Activated CD8-positive, alpha-beta memory T cell treated with anti-CD3 and anti-CD28 coated beads, Interleukin-2, amount 10 ng/mL, durations not matched to agents 7 days and 5 days (primary cell): Measurements from ENCODE around the gene GK. TPM values are rescaled to one million over a fixed set of nuclear protein-coding genes. Genes with fewer than 3 reads are reported as not detected.
"Not testable (repeated sequence)": the region's sequence is repeated elsewhere in the genome, so short reads cannot be mapped to it uniquely, and the experiment has no call there.

ENCODE experiments used
- ATAC-seq: fragments of 150-1000 bp; cut with Tn5 transposase; one replicate; pipeline ENCODE4 v1.10.0; 2021; ENCODE audit warnings: moderate library complexity
- CTCF ChIA-PET: fragments of 350-600 bp; sonication (Branson Sonifier 250); formaldehyde crosslinking; loops from one replicate; lab custom pipeline; 2021; ENCODE audit warnings: antibody characterized with exemption; lab: Charles Lee
- DNase-seq: peaks from one replicate; pipeline ENCODE4 v3.0.0-alpha.2; 2020
- H3K27ac Mint-ChIP-seq: one replicate; pipeline ENCODE4 v1.8.0; 2021; ENCODE audit warnings: mild to moderate bottlenecking, mixed read lengths
- H3K27me3 Mint-ChIP-seq: one replicate; pipeline ENCODE4 v1.8.0; 2021; ENCODE audit warnings: mixed read lengths
- H3K36me3 Mint-ChIP-seq: one replicate; pipeline ENCODE4 v1.8.0; 2021; ENCODE audit warnings: mild to moderate bottlenecking, mixed read lengths
- H3K4me1 Mint-ChIP-seq: one replicate; pipeline ENCODE4 v1.8.0; 2021; ENCODE audit warnings: mixed read lengths
- H3K4me3 Mint-ChIP-seq: one replicate; pipeline ENCODE4 v1.8.0; 2021; ENCODE audit warnings: mild to moderate bottlenecking, moderate library complexity, mixed read lengths
- H3K9me3 Mint-ChIP-seq: one replicate; pipeline ENCODE4 v1.8.0; 2022; ENCODE audit warnings: low read depth, mixed read lengths
- total RNA-seq, 2 experiments: library from RNA; stranded (reverse); gene quantifications; one replicate each; pipeline ENCODE4 v1.2.3, GENCODE V29; 2021

The GK gene
- total RNA-seq, result 10 to 100 TPM; 19.6 to 30.3 TPM

DNA sequence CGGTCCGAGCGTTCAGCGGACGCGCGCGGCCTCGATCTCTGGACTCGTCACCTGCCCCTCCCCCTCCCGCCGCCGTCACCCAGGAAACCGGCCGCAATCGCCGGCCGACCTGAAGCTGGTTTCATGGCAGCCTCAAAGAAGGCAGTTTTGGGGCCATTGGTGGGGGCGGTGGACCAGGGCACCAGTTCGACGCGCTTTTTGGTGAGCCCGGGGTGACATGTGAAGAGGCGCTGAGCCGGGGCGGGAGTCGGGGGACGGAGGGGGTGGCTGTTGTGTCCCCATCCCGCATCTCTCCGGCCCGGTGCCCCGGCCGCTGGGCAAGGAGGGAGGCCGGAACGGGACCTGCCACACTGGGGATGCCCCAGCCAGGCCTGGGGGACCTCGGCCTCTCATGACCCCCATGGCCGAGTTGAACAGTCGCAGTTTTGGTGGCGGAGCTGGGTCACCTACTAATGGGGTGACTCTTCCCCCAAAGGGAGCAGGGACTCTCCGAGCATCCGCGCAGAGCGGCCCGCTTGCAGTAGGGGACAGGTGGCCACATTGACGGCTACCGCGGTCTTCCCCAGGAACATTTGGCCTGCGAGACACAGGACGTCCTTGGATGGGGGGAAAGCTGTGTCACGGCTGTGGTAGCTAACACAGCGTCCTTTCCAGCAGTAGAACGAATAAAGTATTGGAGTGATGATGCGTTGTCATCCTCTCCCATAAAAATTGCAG is at the start of gene GK:
TSS of gene GK (plus strand) at position 9 of the 717 bp plus-strand sequence. CDS start at position 124, 115 bp downstream.
- DNase-seq (peak; percentile 47), ATAC-seq (peak; percentile 6)
- no peaks in the 10 kb centered on the region for H3K9me3 Mint-ChIP-seq
- no peaks in the 10 kb centered on the region for H3K27me3 Mint-ChIP-seq
- peak within 1 kb of the TSS; percentile 93 for H3K27ac Mint-ChIP-seq
- H3K4me3 Mint-ChIP-seq, result peak within 1 kb of the TSS; percentile 83
- CTCF ChIA-PET, result no interaction called here
- H3K4me1 Mint-ChIP-seq, result peaks cover 54% of the 10 kb centered on the region
- H3K36me3 Mint-ChIP-seq, result peaks cover 6% of the 10 kb centered on the region

DNA sequence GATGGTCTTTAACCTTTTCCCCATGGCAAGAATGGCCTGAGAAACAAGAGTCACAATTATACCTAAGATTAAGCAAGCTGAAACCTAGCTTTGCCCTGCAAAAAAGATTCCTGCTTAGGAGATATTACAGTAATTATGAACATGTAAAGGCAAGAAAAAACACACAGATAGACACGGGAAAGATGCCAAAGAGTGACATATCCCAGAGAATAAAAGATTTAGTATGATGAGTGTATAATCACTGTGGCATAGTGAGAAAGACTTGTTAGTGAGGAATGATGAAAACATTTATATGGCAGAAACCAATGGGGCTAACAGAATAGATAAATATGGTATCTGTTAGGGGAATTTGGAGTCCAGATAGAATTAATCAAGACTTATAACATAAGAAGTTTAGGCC is 46.1 kb upstream of the GK start:
- Mint-ChIP-seq H3K4me1 (no peaks in the 10 kb centered on the region), H3K27ac (no peak overlapping the region), H3K36me3 (no peaks in the 10 kb centered on the region), H3K4me3 (no peak overlapping the region), H3K27me3 (no peaks in the 10 kb centered on the region), H3K9me3 (no peaks in the 10 kb centered on the region)
- no peak for DNase-seq
- ATAC-seq, result no peak
- CTCF ChIA-PET, result interaction anchor here (1.3 kb wide), 1 partner anchor 128 kb away, joined by 3 read pairs; no protein-coding TSS in a partner anchor

DNA sequence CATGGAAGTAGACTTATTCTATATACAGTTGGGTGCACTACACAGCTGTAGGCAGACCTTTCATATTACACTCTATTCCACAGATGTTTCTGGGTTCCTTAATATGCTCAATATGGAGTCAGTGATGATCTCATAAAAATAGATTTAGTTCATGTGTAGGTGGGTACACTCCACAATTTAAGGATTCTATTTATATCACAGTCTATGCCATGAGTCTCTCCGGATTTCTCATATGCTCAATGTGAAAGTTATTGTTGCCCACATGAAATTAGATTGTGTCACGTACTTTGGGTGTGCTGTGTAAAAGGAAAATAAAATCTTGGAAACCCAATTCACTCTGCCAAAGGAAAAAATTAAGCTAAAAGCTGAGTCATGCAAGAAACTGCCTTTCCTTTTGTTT is 43.2 kb upstream of the GK start:
- DNase-seq (no peak), ATAC-seq (no peak)
- Mint-ChIP-seq H3K27ac (no peak overlapping the region), H3K27me3 (no peaks in the 10 kb centered on the region), H3K36me3 (no peaks in the 10 kb centered on the region), H3K4me1 (no peaks in the 10 kb centered on the region), H3K9me3 (no peaks in the 10 kb centered on the region), H3K4me3 (no peak overlapping the region)
- CTCF ChIA-PET, result no interaction called here

DNA sequence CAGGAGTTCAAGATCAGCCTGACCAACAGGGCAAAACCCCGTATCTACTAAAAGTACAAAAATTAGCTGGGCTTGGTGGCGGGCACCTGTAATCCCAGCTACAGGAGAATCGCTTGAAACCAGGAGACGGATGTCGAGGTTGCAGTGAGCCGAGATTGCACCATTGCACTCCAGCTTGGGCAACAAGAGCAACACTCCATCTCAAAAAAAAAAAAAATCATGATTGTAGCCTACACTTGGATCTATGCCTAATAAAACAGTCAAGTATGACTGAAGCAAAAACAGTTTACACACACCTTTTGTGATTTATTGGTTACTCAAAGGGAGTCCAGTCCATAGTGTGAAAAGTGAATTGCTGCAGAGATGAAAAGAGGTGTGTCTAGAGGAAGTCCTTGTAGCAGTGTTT is 41.0 kb upstream of the GK start:
- no peaks in the 10 kb centered on the region for H3K36me3 Mint-ChIP-seq
- ATAC-seq (no peak), DNase-seq (no peak)
- CTCF ChIA-PET, result no interaction called here
- no peak overlapping the region for H3K27ac Mint-ChIP-seq
- no peaks in the 10 kb centered on the region for H3K27me3 Mint-ChIP-seq
- H3K4me1 Mint-ChIP-seq, result no peaks in the 10 kb centered on the region
- H3K9me3 Mint-ChIP-seq, result no peaks in the 10 kb centered on the region
- H3K4me3 Mint-ChIP-seq, result no peak overlapping the region

DNA sequence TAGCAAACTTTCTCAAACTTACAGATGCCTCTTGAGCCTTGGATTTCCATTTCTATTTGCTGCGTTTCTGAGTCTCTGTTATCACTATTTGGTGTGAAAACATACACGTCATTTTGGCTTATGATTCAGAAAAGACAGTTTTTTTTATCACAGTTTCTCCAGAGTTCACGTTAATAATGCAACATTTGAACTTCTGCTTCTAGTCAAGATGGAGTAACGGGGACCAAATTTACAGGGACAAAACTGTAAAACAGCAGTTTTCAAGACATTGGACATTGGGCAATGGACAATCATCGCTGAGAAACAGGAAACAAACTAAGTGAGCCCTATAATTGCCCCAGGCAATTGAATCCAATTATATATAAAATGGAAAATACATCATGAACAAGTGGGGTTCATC is 39.5 kb upstream of the GK start:
- CTCF ChIA-PET, result no interaction called here
- H3K36me3 Mint-ChIP-seq, result no peaks in the 10 kb centered on the region
- no peak overlapping the region for H3K27ac Mint-ChIP-seq
- no peak for DNase-seq
- H3K4me1 Mint-ChIP-seq, result no peaks in the 10 kb centered on the region
- H3K9me3 Mint-ChIP-seq, result no peaks in the 10 kb centered on the region
- ATAC-seq, result no peak
- no peak overlapping the region for H3K4me3 Mint-ChIP-seq
- no peaks in the 10 kb centered on the region for H3K27me3 Mint-ChIP-seq

DNA sequence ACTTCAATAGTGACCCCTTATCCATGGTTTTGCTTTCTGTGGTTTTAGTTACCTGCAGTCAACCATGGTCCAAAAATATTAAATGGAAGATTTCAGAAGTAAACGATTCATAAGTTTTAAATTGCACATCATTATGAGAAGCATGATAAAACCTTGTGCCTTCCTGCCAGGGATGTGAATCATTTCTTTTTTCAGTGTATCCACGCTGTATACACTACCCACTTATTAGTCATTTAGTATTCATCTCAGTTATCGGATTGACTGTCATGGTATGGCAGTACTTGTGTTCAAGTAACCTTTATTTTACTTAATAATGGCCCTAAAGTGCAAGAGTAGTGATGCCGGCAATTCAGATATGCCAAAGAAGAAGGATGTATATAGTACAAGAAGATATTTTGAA is 38.0 kb upstream of the GK start:
- Mint-ChIP-seq H3K27me3 (no peaks in the 10 kb centered on the region), H3K4me3 (no peak overlapping the region), H3K9me3 (no peaks in the 10 kb centered on the region), H3K27ac (no peak overlapping the region), H3K36me3 (no peaks in the 10 kb centered on the region), H3K4me1 (no peaks in the 10 kb centered on the region)
- DNase-seq (no peak), ATAC-seq (no peak)
- CTCF ChIA-PET, result no interaction called here

DNA sequence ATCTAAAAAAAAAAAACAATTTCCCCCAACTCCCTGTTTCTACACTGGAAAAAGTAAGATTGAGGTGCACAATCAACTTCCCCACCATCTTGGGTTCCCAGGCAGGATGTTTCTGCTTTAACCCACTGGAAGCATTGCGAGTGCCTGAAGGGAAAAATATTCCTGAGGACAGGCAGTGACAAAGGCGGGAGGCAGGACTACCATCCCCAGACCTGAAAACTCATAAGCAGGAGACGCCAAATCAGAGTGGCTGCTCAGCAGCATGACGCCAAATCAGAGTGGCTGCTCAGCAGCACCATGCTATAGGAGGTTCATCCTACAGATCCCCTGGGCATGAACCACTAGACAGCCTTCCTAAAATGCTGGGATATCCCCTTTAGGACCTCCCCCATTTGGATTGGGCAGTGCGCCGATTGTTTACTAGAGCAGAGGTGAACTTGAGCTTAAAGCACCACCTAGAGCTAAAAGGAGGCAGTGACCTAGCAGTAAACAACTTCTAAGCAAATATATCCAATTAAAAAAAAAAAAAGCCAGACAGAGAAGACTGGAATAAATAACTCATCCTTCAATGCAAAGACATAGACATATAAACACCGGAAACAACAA is 35.0 kb upstream of the GK start:
- CTCF ChIA-PET, result no interaction called here
- H3K36me3 Mint-ChIP-seq, result peaks cover 2% of the 10 kb centered on the region
- H3K4me1 Mint-ChIP-seq, result no peaks in the 10 kb centered on the region
- no peak for DNase-seq
- H3K9me3 Mint-ChIP-seq, result peaks cover 5% of the 10 kb centered on the region
- H3K4me3 Mint-ChIP-seq, result no peak overlapping the region
- no peak overlapping the region for H3K27ac Mint-ChIP-seq
- no peaks in the 10 kb centered on the region for H3K27me3 Mint-ChIP-seq
- ATAC-seq, result no peak

DNA sequence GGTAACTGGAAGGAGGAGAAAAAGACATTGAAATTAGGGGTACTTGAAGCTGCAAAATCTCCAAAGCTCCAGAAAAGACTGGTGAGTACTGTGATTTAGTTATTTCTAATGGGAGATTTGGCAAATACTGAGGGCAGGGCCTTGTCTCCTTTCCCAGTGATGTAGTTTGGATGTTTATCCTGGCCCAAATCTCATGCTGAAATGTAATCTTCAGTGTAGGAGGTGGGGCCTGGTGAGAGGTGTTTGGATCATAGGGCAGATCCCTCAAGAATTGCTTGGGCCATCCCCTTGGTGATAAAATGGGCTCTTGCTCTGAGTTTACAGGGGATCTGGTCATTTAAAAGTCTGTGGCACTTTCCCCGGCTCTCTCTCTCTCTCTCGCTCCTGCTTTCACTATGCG is 33.1 kb upstream of the GK start:
- Mint-ChIP-seq H3K4me1 (no peaks in the 10 kb centered on the region), H3K36me3 (peaks cover 2% of the 10 kb centered on the region), H3K27me3 (no peaks in the 10 kb centered on the region), H3K4me3 (no peak overlapping the region), H3K27ac (no peak overlapping the region), H3K9me3 (peaks cover 9% of the 10 kb centered on the region)
- ATAC-seq (no peak), DNase-seq (no peak)
- CTCF ChIA-PET, result no interaction called here

DNA sequence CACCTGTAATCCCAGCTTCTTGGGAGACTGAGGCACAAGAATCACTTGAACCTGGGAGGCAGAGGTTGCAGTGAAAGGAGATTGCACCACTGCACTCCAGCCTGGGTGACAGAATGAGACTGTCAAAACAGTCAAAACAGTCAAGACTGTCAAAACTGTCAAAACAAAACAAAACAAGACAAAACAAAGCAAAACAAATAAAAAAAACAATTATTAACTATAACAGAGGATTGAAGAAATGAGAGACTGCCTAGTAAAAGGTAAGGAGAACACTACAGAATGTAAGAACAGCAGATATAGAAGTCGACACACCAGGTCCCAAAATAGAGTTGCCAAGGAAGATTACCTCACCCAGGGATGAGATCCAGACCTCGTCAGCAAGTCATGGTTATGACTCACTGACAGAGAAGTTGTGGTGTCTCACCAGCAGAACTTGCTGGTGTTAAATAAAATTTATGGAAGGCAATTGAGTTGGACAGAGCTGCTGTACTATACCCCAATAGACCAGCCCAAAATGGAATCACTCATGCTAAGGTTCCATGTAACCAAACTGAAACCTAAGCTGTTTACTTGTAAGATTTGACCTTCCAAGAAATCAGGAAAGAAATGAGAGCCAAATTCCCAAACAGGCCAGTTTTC is 32.1 kb upstream of the GK start:
- no peaks in the 10 kb centered on the region for H3K27me3 Mint-ChIP-seq
- H3K4me3 Mint-ChIP-seq, result no peak overlapping the region
- H3K4me1 Mint-ChIP-seq, result no peaks in the 10 kb centered on the region
- H3K9me3 Mint-ChIP-seq, result peaks cover 9% of the 10 kb centered on the region
- no peak for DNase-seq
- CTCF ChIA-PET, result no interaction called here
- peaks cover 2% of the 10 kb centered on the region for H3K36me3 Mint-ChIP-seq
- no peak overlapping the region for H3K27ac Mint-ChIP-seq
- no peak for ATAC-seq

DNA sequence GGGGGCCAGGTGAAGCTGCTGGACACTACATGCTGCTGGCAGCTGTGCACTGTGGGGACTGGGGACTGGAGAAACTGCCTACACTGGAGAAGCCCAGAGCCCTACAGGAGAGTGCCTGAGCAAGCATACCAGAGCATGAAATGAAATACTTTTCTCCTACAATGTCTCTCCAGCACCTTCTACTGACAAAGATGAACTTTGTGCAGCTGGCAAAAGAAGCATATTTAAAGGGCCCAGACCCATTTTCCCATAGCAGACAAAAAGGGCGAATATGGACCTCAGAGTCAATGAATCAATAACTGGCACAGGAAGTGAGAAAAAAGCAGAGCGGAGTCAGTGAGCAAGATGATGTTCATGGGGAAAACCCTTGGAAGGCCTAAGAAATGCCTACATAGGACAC is 30.9 kb upstream of the GK start:
- CTCF ChIA-PET, result no interaction called here
- H3K9me3 Mint-ChIP-seq, result peaks cover 9% of the 10 kb centered on the region
- no peak overlapping the region for H3K4me3 Mint-ChIP-seq
- DNase-seq, result no peak
- no peak overlapping the region for H3K27ac Mint-ChIP-seq
- no peaks in the 10 kb centered on the region for H3K4me1 Mint-ChIP-seq
- H3K36me3 Mint-ChIP-seq, result peaks cover 2% of the 10 kb centered on the region
- ATAC-seq, result no peak
- H3K27me3 Mint-ChIP-seq, result no peaks in the 10 kb centered on the region

DNA sequence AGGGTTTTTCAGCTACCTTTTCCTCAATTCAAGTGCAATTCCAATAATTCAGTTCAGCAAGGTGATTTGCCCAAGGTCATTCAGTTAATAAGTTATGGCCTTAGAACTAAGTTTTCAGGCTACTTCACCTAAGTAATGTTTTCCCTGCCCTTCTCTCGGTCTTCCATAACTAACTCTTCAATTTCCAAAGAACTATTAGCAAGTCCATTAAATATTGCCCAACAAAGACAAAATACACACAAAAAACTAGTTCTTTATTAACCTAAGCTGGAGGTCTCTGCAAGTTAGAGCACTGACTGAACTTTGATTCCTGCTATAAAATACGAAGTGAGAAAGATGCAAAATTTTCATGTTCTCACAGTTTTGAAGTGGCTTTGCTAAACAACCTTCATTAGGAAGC is 26.8 kb upstream of the GK start:
- no peak overlapping the region for H3K4me3 Mint-ChIP-seq
- no peaks in the 10 kb centered on the region for H3K27me3 Mint-ChIP-seq
- no peak for DNase-seq
- H3K36me3 Mint-ChIP-seq, result peaks cover under 1% of the 10 kb centered on the region
- CTCF ChIA-PET, result interaction anchor here (1.2 kb wide), 1 partner anchor 9 kb away, joined by 5 read pairs; no protein-coding TSS in a partner anchor
- H3K9me3 Mint-ChIP-seq, result peaks cover 8% of the 10 kb centered on the region
- ATAC-seq, result no peak
- H3K4me1 Mint-ChIP-seq, result no peaks in the 10 kb centered on the region
- H3K27ac Mint-ChIP-seq, result no peak overlapping the region

DNA sequence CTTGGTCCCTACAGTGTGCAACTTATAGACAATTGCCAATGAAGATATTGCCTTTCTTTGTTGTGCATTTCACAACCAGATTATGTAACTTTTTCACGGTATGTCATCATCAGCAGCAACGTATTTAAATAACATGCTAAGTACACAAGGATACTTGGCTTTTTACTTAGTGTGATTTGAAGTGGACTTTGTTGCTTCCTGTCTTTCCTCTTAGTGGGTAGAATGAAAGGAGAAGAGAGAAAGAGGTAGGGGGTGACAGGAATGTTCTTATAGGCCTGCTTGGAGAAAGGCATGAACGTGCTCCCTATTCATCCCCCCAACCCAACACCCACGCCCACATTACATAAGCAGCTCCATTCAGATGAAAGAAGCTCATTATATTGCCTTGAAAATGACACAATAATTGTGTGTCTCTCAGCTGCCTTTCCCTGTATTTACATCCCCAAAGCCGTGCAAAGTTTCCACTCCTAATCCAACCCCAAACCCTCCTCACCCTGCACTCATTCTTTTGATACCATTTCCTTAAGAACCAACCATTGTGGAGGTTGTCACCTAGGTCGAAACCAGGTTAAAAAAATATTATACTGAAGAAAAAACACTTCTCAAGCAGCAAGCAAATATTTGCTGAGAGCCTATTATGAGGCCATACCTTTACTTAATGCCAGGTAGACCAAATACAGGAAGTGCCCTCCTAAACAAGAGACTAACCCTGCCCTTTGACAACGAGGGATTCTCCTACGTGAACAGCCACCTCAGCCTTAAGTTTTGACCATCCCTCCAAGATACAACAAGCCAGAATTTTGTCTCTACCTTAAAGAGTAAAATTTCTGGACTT is 25.2 kb upstream of the GK start:
- ATAC-seq, result no peak
- Mint-ChIP-seq H3K27ac (no peak overlapping the region), H3K36me3 (no peaks in the 10 kb centered on the region), H3K27me3 (no peaks in the 10 kb centered on the region), H3K9me3 (peaks cover 5% of the 10 kb centered on the region), H3K4me1 (no peaks in the 10 kb centered on the region), H3K4me3 (no peak overlapping the region)
- CTCF ChIA-PET, result no interaction called here
- no peak for DNase-seq

DNA sequence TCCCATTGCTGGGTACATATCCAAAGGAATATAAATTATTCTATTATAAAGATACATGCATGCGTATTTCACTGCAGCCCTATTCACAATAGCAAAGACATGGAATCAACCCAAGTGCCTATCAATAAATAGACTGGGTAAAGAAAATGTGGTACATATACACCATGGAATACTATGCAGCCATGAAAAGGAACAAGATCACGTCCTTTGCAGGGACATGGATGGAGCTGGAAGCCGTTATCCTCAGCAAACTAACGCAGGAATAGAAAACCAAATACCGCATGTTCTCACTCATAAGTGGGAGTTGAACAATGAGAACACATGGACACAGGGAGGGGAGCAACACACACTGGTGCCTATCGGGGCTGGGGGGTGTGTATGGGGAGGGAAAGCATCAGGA is 19.2 kb upstream of the GK start:
- ATAC-seq, H3K27me3 Mint-ChIP-seq, DNase-seq, H3K27ac Mint-ChIP-seq, H3K9me3 Mint-ChIP-seq, H3K36me3 Mint-ChIP-seq, H3K4me1 Mint-ChIP-seq, H3K4me3 Mint-ChIP-seq, CTCF ChIA-PET: not testable (repeated sequence)
